K562 (cell line): ENCODE measurements around the gene NUDT6. TPM values are rescaled to one million over a fixed set of nuclear protein-coding genes. Genes with fewer than 3 reads are reported as not detected.
A peak's percentile ranks its signal among the peaks of the same experiment; 100 is the strongest.

Source experiments
- ATAC-seq: fragments of 200-7000 bp; cut with Tn5 transposase; 3 replicates; pipeline ENCODE4 v1.9.1; 2020; ENCODE audit warnings: moderate library complexity
- BruUV-seq: library from RNA; stranded (reverse); fragments of 400-500 nt; replicated peaks from 2 replicates; lab custom pipeline; 2021; lab: Mats Ljungman, UMichigan
- CTCF ChIA-PET: fragments of 300-600 bp; formaldehyde crosslinking; extraction: SDS; loops from one replicate; lab custom pipeline; 2021; ENCODE audit warnings: low intra/inter-chr PET ratio; lab: Yijun Ruan, JAX
- POLR2A ChIA-PET: fragments of 300-600, 350-650 bp; sonication (Branson Sonifier 250); formaldehyde crosslinking; extraction: SDS; loops from one replicate; lab custom pipeline; 2021; ENCODE audit warnings: antibody characterized with exemption, inconsistent platforms; lab: Yijun Ruan, JAX
- DNase-seq, 4 experiments: peaks; one replicate each; pipeline versions ENCODE4 v3.0.0 to v3.0.0-alpha.2; 2011 to 2018; ENCODE audit warnings: low spot score in 3 of 4, mixed read lengths in 3 of 4; ENCODE audit errors: extremely low read depth in 1 of 4
- FAIRE-seq: peaks from 2 replicates; lab custom pipeline; 2011; peaks lifted over from hg19 to GRCh38; lab: Jason Lieb, UNC
- H2AFZ ChIP-seq: 2 replicates; pipeline ENCODE4 v1.6.0; 2011; ENCODE audit warnings: low read depth, low read length, control low read depth, inconsistent platforms
- H3K27ac ChIP-seq: fragments of 200-600 bp; 3 replicates; pipeline ENCODE4 v1.8.0; 2011; ENCODE audit warnings: low read depth, mild to moderate bottlenecking, control low read depth, inconsistent platforms, low read length, moderate library complexity, mixed read lengths; ENCODE audit errors: extremely low read depth
- H3K27me3 ChIP-seq, 2 experiments: fragments of 300-600 bp in 1 of 2; 2 replicates in 1 of 2; 3 replicates in 1 of 2; pipeline versions ENCODE4 v1.6.0 to v1.8.0; 2011; ENCODE audit warnings: inconsistent platforms in 2 of 2, low read length in 2 of 2, mild to moderate bottlenecking in 1 of 2, mixed read lengths in 1 of 2, moderate library complexity in 1 of 2; ENCODE audit not compliant: control insufficient read depth in 2 of 2, insufficient read depth in 2 of 2
- H3K36me3 ChIP-seq: fragments of 300-600 bp; 3 replicates; pipeline ENCODE4 v1.8.0; 2011; ENCODE audit warnings: mild to moderate bottlenecking, low read length, inconsistent platforms; ENCODE audit not compliant: control insufficient read depth, insufficient read depth
- H3K4me1 ChIP-seq, 2 experiments: fragments of 200-600 bp in 1 of 2; replicated peaks in 1 of 2; 2 replicates in 1 of 2; 3 replicates in 1 of 2; pipeline versions ENCODE4 v1.5.1 to v1.8.0; 2011; ENCODE audit warnings: inconsistent platforms in 2 of 2, low read length in 2 of 2, mild to moderate bottlenecking in 1 of 2, mixed read lengths in 1 of 2, moderate library complexity in 1 of 2; ENCODE audit not compliant: control insufficient read depth in 2 of 2, insufficient read depth in 2 of 2
- H3K4me2 ChIP-seq: 2 replicates; pipeline ENCODE4 v1.6.1; 2011; ENCODE audit warnings: low read length, control low read depth, inconsistent platforms, mixed read lengths; ENCODE audit not compliant: insufficient read depth
- H3K4me3 ChIP-seq: fragments of 200-600 bp; sonication (generic), shearing (Covaris generic); 2 replicates; pipeline ENCODE4 v1.5.1; 2016; ENCODE audit warnings: control low read depth, inconsistent platforms
- H3K79me2 ChIP-seq: fragments of 200-600 bp; 3 replicates; pipeline ENCODE4 v1.8.0; 2011; ENCODE audit warnings: low read length, inconsistent platforms; ENCODE audit not compliant: control insufficient read depth, insufficient read depth
- H3K9ac ChIP-seq, 2 experiments: 2 replicates each; pipeline versions ENCODE4 v1.6.0 to v1.6.1; 2011; ENCODE audit warnings: low read depth in 2 of 2, low read length in 2 of 2, control low read depth in 1 of 2, inconsistent platforms in 1 of 2, mild to moderate bottlenecking in 1 of 2, mixed read lengths in 1 of 2; ENCODE audit not compliant: insufficient read depth in 1 of 2
- H3K9me1 ChIP-seq: one replicate; pipeline ENCODE4 v1.6.0; 2011; ENCODE audit warnings: inconsistent platforms, mild to moderate bottlenecking, low read length, moderate library complexity; ENCODE audit not compliant: control insufficient read depth, insufficient read depth
- H3K9me3 ChIP-seq: replicated peaks from 2 replicates; pipeline ENCODE4 v1.5.1; 2011; ENCODE audit warnings: low read depth, low read length, inconsistent platforms; ENCODE audit not compliant: control insufficient read depth, insufficient read depth
- H4K20me1 ChIP-seq: replicated peaks from 2 replicates; pipeline ENCODE4 v1.6.1; 2011; ENCODE audit warnings: low read length, inconsistent platforms, mixed read lengths; ENCODE audit not compliant: control insufficient read depth, insufficient read depth
- ARID3A ChIP-seq: IDR thresholded peaks from 2 replicates; pipeline ENCODE4 v1.6.1; 2012; ENCODE audit warnings: low read depth, low read length, improper control_type of control experiment, borderline replicate concordance
- ATF3 ChIP-seq, 2 experiments: fragments of 450-650 bp in 1 of 2; sonication (generic) in 1 of 2; formaldehyde crosslinking in 1 of 2; IDR thresholded peaks in 1 of 2; conservative IDR thresholded peaks in 1 of 2; 2 replicates each; pipeline versions ENCODE4 v1.6.1 to v1.8.1; 2016 to 2023; ENCODE audit warnings: mild to moderate bottlenecking in 2 of 2, moderate library complexity in 2 of 2, inconsistent platforms in 1 of 2, missing genetic modification reagents in 1 of 2
- C11orf30 ChIP-seq: fragments of 450-650 bp; IDR thresholded peaks from 2 replicates; pipeline ENCODE4 v1.6.1; 2016; ENCODE audit warnings: low read depth, mild to moderate bottlenecking
- in situ Hi-C: fragments of 300-500 bp; cut with MboI; formaldehyde crosslinking; loops from 4 replicates; pipeline ENCODE4 v1.15.0; 2018; ENCODE audit warnings: inconsistent platforms, mixed read lengths
- intact Hi-C: fragments of 100-400 bp; cut with micrococcal nuclease; formaldehyde crosslinking; loops from 2 replicates; pipeline ENCODE4 v1.14.2; 2022
- polyA plus RNA-seq, 8 experiments: library from polyadenylated mRNA; depleted of rRNA in 4 of 8; stranded (reverse) in 5 of 8; unstranded in 3 of 8; fragments of >200 nt; fragmentation: Nextera tagmentation in 2 of 8; fragmentation: Illumina TruSeq in 1 of 8; extraction: Ambion mirVana in 2 of 8; extraction: Trizol in 1 of 8; gene quantifications; 2 replicates each; pipeline versions ENCODE4 v1.2.1 to v1.2.3, GENCODE V29; 2011 to 2014; ENCODE audit warnings: inconsistent platforms in 1 of 8, missing spikeins in 1 of 8
- total RNA-seq, 7 experiments: library from RNA; depleted of rRNA in 6 of 7; stranded (reverse); fragments of >200 nt in 6 of 7; fragmentation: Illumina TruSeq in 2 of 7; extraction: Trizol in 2 of 7; gene quantifications; 2 replicates each; pipeline versions ENCODE4 v1.2.1 to v1.2.3, GENCODE V29; 2011 to 2021; ENCODE audit warnings: low replicate concordance in 1 of 7

NUDT6 gene
- total and polyA plus RNA-seq, 9 of the 15 experiments (the other 6 are each of a cell fraction or from before 2014, with no cell fraction given), result 9.4 to 18.1 (median 13.4) TPM

- Histone ChIP-seq H4K20me1 (no peaks in the 10 kb centered on the region), H3K4me3 (no peak overlapping the region), H2AFZ (no peak overlapping the region), H3K9ac (no peak overlapping the region), H3K36me3 (peaks cover 39% of the 10 kb centered on the region), H3K9me3 (no peaks in the 10 kb centered on the region), H3K27ac (no peak overlapping the region), H3K27me3 (no peaks in the 10 kb centered on the region), H3K79me2 (no peaks in the 10 kb centered on the region), H3K4me1 (no peaks in the 10 kb centered on the region), H3K4me2 (no peak overlapping the region), H3K9me1 (no peaks in the 10 kb centered on the region)
- ChIA-PET CTCF (no interaction called here), POLR2A (no interaction called here)
- intact Hi-C loops, result loop anchor here (10.0 kb wide), 1 partner anchor 132 kb away; no protein-coding TSS in a partner anchor
- FAIRE-seq, result no peak
- in situ Hi-C loops, result no loop called here
- DNase-seq, result no peak
- no peak; the same call in 2 of the 3 replicates for ATAC-seq
- BruUV-seq, result no TSS peak
- TF ChIP-seq ARID3A (no peak), ATF3 (IDR thresholded peaks at IDR 0.05) (0 out of 2 replicates have a peak, but pooled peaks have one; percentile 29), ATF3 (CRISPR knock-in tag; conservative IDR thresholded peaks at IDR 0.05) (no peak), C11orf30 (no peak)
These were observed 40.8 kb upstream of the NUDT6 start for GRCh38 chr4:122963216-122963615.
